Hepatocyte (in vitro differentiated cells): ENCODE data around the gene FBXL7. TPM values are rescaled to one million over a fixed set of nuclear protein-coding genes. Genes with fewer than 3 reads are reported as not detected.

Experiments
- DNase-seq: peaks from one replicate; pipeline ENCODE4 v3.0.0-alpha.2; 2016; ENCODE audit warnings: low spot score
- H2AFZ ChIP-seq: fragments of 200-600 bp; sonication (generic); 2 replicates; pipeline ENCODE4 v1.6.0; 2016; ENCODE audit warnings: antibody characterized with exemption, mild to moderate bottlenecking
- H3K27ac ChIP-seq: fragments of 200-600 bp; sonication (generic); 2 replicates; pipeline ENCODE4 v1.5.1; 2016; ENCODE audit warnings: mild to moderate bottlenecking
- H3K27me3 ChIP-seq: fragments of 200-600 bp; sonication (generic); 2 replicates; pipeline ENCODE4 v1.6.1; 2016
- H3K36me3 ChIP-seq: fragments of 200-600 bp; sonication (generic); replicated peaks from 2 replicates; pipeline ENCODE4 v1.5.1; 2016; ENCODE audit warnings: low read depth; ENCODE audit not compliant: insufficient read depth
- H3K4me1 ChIP-seq: fragments of 200-600 bp; sonication (generic); 2 replicates; pipeline ENCODE4 v1.5.1; 2016; ENCODE audit warnings: mild to moderate bottlenecking, moderate library complexity; ENCODE audit not compliant: insufficient read depth
- H3K4me2 ChIP-seq: fragments of 200-600 bp; sonication (generic); 2 replicates; pipeline ENCODE4 v1.6.0; 2016
- H3K4me3 ChIP-seq: fragments of 200-600 bp; sonication (generic); 2 replicates; pipeline ENCODE4 v1.5.1; 2016; ENCODE audit warnings: mild to moderate bottlenecking
- H3K79me2 ChIP-seq: fragments of 200-600 bp; sonication (generic); 2 replicates; pipeline ENCODE4 v1.6.0; 2017; ENCODE audit warnings: mild to moderate bottlenecking
- H3K9me2 ChIP-seq: fragments of 200-600 bp; sonication (generic); replicated peaks from 2 replicates; pipeline ENCODE4 v1.6.0; 2017; ENCODE audit warnings: mild to moderate bottlenecking; ENCODE audit not compliant: insufficient read depth
- H3K9me3 ChIP-seq: fragments of 200-600 bp; sonication (generic); 2 replicates; pipeline ENCODE4 v1.5.1; 2016; ENCODE audit warnings: low read depth, mild to moderate bottlenecking
- H4K20me1 ChIP-seq: fragments of 200-600 bp; sonication (generic); 2 replicates; pipeline ENCODE4 v1.6.0; 2016; ENCODE audit warnings: mild to moderate bottlenecking; ENCODE audit not compliant: insufficient read depth, poor library complexity, severe bottlenecking
- EZH2 ChIP-seq: fragments of 200-600 bp; sonication (generic); IDR thresholded peaks from 2 replicates; pipeline ENCODE4 v1.6.1; 2016; ENCODE audit warnings: antibody characterized with exemption, mild to moderate bottlenecking, borderline replicate concordance
- EZH2phosphoT487 ChIP-seq: fragments of 200-600 bp; sonication (generic); IDR thresholded peaks from one replicate; pipeline ENCODE4 v1.6.1; 2018; ENCODE audit warnings: antibody characterized with exemption, mild to moderate bottlenecking, low read depth, moderate library complexity; ENCODE audit not compliant: unreplicated experiment, severe bottlenecking
- WGBS: methylation state at CpG from one replicate; pipeline ENCODE4 v1.1.6; 2016; ENCODE audit warnings: low lambda C conversion rate; ENCODE audit errors: missing lambda C conversion rate; 5-methylcytosine and 5-hydroxymethylcytosine counted together
- polyA plus RNA-seq: library from polyadenylated mRNA; unstranded; fragments of >200 nt; fragmentation: Nextera tagmentation; extraction: Ambion mirVana; gene quantifications from 2 replicates; pipeline ENCODE4 v1.2.1, GENCODE V29; 2016
- total RNA-seq: library from RNA; depleted of rRNA; stranded (reverse); fragments of >200 nt; gene quantifications from 2 replicates; pipeline ENCODE4 v1.2.3, GENCODE V29; 2014
- TF ChIP-seq, protein P1 (sequence below): fragments of 200-600 bp; sonication (generic); IDR thresholded peaks from 2 replicates; pipeline ENCODE4 v1.5.1; 2016; ENCODE audit warnings: antibody characterized with exemption, mild to moderate bottlenecking; ENCODE audit not compliant: poor library complexity

The FBXL7 gene
- total and polyA plus RNA-seq, 2 experiments from 2014 or later: 8.4 to 10.3 TPM

DNA sequence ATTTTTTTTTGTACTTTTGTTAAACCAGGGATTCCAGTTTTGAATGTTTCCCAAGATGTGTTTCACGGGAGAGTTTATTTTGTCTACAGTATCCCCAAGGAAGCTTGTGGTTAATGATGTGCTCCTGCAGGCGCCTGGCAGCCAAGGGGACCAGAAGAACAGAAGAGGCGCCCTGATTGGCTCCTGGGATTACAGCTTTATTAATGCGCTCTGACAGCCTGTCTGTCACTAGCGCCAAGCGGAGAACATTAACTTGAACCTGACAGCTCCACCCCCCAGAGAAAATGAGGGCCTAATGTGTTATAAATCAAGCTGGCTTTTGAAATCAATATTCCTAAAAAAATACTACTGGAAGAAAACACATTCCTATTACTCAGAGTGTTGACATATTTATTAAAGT lies 5.0 kb upstream of the FBXL7 start:
- Histone ChIP-seq H4K20me1 (no peaks in the 10 kb centered on the region), H3K4me2 (no peak overlapping the region), H3K4me3 (no peak overlapping the region), H2AFZ (no peak overlapping the region), H3K36me3 (no peaks in the 10 kb centered on the region), H3K9me3 (no peaks in the 10 kb centered on the region), H3K27ac (no peak overlapping the region), H3K4me1 (peaks cover 4% of the 10 kb centered on the region), H3K27me3 (peaks cover 35% of the 10 kb centered on the region), H3K79me2 (no peaks in the 10 kb centered on the region), H3K9me2 (no peaks in the 10 kb centered on the region)
- no peak for DNase-seq
- TF ChIP-seq, protein P1, sequence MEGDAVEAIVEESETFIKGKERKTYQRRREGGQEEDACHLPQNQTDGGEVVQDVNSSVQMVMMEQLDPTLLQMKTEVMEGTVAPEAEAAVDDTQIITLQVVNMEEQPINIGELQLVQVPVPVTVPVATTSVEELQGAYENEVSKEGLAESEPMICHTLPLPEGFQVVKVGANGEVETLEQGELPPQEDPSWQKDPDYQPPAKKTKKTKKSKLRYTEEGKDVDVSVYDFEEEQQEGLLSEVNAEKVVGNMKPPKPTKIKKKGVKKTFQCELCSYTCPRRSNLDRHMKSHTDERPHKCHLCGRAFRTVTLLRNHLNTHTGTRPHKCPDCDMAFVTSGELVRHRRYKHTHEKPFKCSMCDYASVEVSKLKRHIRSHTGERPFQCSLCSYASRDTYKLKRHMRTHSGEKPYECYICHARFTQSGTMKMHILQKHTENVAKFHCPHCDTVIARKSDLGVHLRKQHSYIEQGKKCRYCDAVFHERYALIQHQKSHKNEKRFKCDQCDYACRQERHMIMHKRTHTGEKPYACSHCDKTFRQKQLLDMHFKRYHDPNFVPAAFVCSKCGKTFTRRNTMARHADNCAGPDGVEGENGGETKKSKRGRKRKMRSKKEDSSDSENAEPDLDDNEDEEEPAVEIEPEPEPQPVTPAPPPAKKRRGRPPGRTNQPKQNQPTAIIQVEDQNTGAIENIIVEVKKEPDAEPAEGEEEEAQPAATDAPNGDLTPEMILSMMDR: no peak
- TF ChIP-seq EZH2 (no peak), EZH2phosphoT487 (no peak)
- WGBS: 67% methylated on average over 6 of the region's 6 CpGs

DNA sequence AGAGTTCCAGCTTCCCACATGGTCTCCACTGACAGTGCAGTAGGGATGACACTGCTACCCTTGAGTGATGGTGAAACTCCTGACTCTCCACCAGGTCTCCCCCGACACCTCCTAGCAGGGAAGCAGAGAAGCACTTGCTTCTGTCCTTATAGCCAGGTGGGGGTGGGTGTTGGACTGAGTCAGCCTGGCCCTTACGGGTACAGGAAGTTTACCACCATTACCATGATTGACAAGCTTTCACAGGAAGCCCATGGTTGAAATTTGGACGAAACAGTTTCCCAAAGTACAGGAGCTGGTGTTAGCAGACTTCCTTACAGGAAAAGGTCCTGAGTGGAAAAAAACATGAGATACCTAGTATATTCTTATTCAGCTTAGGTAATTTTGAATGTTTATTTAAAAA lies 3.1 kb upstream of the FBXL7 start:
- WGBS: 78% methylated on average over 3 of the region's 3 CpGs
- H3K4me1 ChIP-seq: peaks cover 4% of the 10 kb centered on the region
- DNase-seq: no peak
- H3K79me2 ChIP-seq: no peaks in the 10 kb centered on the region
- no peaks in the 10 kb centered on the region for H3K9me3 ChIP-seq
- H3K36me3 ChIP-seq: no peaks in the 10 kb centered on the region
- no peak overlapping the region for H3K4me2 ChIP-seq
- no peak overlapping the region for H3K27ac ChIP-seq
- no peak overlapping the region for H2AFZ ChIP-seq
- no peak overlapping the region for H3K4me3 ChIP-seq
- no peaks in the 10 kb centered on the region for H3K9me2 ChIP-seq
- TF ChIP-seq EZH2 (no peak), EZH2phosphoT487 (no peak)
- TF ChIP-seq, protein P1: no peak
- H4K20me1 ChIP-seq: no peaks in the 10 kb centered on the region
- H3K27me3 ChIP-seq: peaks cover 43% of the 10 kb centered on the region

DNA sequence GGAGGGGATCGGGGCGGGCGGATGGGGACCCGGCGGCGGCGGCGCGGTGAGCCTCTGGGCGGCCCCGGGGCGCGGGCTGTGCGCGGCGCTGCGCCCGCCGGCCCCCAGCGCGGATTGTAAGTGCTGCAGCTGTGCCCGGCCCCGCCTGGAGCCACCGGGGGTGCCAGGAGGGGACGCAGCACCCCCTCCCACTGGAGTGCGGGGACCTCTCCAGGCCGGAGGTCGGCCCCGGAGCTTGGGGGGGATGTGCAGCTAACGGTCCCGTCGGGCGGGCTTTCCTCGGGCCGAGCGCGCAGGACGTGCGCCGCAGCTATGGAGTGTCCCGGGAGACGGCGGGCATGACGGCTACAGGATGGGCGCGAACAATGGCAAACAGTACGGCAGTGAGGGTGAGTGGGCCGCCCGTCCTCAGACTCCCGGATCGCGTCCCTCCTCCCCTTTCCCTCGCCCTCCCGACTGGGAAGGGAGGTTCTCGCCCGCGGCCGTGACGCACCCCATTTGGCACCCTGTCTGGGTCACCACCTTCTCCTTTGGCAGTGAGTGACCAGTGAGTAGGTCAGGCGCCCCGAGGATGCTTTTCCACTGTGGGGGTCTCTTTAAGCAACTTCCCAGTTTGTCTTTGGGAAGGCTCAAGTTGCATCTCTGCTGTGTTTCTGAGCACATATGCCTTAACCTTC lies 483 bp downstream of the FBXL7 start:
- Histone ChIP-seq H3K27me3 (peaks cover 41% of the 10 kb centered on the region), H3K4me3 (peak overlapping the region; percentile 88), H3K27ac (peak overlapping the region; percentile 91), H3K4me2 (peak overlapping the region; percentile 98), H2AFZ (peak overlapping the region; percentile 39), H3K9me3 (no peaks in the 10 kb centered on the region), H3K9me2 (no peaks in the 10 kb centered on the region), H3K36me3 (no peaks in the 10 kb centered on the region), H3K79me2 (peaks cover 31% of the 10 kb centered on the region), H4K20me1 (peaks cover 10% of the 10 kb centered on the region), H3K4me1 (peaks cover 10% of the 10 kb centered on the region)
- 2% methylated on average over 41 of the region's 61 CpGs for WGBS
- TF ChIP-seq EZH2 (no peak), EZH2phosphoT487 (no peak)
- TF ChIP-seq, protein P1: no peak
- peak; percentile 40 for DNase-seq
